Measurements from ENCODE around the gene CHCT1.

The CHCT1 gene

DNA sequence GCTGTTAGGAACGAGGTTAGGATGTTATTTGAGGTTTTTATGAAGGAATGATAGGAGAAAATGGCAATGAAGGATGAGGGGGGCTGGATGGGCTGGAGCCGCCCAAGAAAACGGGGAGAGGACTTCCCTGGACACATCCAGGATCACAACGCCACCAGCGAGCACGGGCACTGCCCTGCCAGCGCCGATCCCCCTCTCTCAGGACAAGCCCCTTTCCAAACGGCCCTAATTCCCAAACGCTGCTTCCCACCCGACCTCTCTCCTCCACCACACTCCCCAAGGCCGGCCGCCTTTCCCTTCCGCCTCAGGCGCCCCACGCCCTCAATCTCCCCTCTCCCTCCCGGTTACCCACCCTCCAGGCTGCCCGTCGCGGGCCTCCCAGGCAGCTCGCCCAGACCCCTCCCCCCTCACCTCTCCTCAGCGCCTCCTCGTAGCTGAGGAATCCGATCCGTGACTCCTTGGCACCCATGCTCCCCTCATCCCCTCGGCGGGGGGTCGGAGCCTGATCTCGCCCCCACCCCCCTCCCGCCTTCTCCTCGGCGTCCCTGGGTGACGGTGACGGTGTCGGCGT, 30.7 kb upstream of the CHCT1 start:
- Histone ChIP-seq H3K4me3 (ENCODE audit: low read length) (peak overlapping the region; percentile 58), H3K27me3 (ENCODE audit: control insufficient read depth, insufficient read depth, low read length) (no peaks in the 10 kb centered on the region), H3K9ac (ENCODE audit: low read length) (peak overlapping the region; percentile 88), H3K9me3 (ENCODE audit: control insufficient read depth, low read length) (no peaks in the 10 kb centered on the region), H3K4me1 (ENCODE audit: control insufficient read depth, insufficient read depth, low read length) (peaks cover 25% of the 10 kb centered on the region), H3K36me3 (ENCODE audit: control insufficient read depth, insufficient read depth, low read length) (no peaks in the 10 kb centered on the region)

DNA sequence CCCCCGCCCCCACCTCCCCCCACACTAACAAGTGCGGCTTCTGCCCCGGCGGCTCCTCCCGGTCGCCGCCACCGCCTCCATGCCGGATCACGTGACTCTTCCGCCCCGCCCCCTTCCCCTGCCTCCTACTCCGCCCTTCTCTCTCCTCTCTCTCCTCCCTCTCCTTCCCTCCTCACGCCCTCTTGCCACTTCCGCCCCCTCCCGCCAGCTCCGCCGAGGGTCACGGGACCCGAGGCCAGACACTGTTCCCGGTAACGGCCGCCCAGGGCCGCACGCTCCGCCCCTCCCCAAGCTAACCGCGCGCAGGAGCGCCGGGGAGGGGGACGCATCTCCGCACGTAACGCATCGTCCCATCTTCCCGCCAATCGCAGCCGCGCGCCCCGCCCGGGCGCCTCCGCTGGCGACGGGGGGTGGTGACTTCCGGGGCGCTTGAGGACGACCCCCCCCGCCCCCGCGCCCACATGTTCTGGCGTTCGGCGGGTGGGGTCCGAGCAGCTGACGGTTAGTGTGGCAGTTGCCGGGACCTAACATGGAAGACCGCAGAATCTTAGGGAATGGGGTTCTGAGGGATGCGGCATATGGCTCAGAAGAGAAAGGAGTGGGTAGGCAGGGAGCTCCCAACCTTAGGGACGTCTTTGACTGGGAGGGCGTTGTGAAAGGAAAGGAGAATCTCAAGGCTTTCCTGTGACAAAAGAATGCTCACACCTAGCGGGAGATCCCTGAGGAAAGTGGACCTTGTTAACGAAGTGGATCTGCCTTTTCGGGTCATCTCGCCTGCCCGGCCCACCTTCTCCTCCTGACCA, 30.0 kb upstream of the CHCT1 start, which contains the start of gene USP32:
Gene USP32, minus strand, starts transcription at position 92 of the 803 bp plus-strand sequence. CDS start 194 bp downstream, outside the sequence.
- Histone ChIP-seq H3K9me3 (ENCODE audit: control insufficient read depth, low read length) (no peaks in the 10 kb centered on the region), H3K9ac (ENCODE audit: low read length) (peak within 1 kb of the TSS; percentile 88), H3K27me3 (ENCODE audit: control insufficient read depth, insufficient read depth, low read length) (no peaks in the 10 kb centered on the region), H3K36me3 (ENCODE audit: control insufficient read depth, insufficient read depth, low read length) (no peaks in the 10 kb centered on the region), H3K4me3 (ENCODE audit: low read length) (peak within 1 kb of the TSS; percentile 58), H3K4me1 (ENCODE audit: control insufficient read depth, insufficient read depth, low read length) (peaks cover 29% of the 10 kb centered on the region)

DNA sequence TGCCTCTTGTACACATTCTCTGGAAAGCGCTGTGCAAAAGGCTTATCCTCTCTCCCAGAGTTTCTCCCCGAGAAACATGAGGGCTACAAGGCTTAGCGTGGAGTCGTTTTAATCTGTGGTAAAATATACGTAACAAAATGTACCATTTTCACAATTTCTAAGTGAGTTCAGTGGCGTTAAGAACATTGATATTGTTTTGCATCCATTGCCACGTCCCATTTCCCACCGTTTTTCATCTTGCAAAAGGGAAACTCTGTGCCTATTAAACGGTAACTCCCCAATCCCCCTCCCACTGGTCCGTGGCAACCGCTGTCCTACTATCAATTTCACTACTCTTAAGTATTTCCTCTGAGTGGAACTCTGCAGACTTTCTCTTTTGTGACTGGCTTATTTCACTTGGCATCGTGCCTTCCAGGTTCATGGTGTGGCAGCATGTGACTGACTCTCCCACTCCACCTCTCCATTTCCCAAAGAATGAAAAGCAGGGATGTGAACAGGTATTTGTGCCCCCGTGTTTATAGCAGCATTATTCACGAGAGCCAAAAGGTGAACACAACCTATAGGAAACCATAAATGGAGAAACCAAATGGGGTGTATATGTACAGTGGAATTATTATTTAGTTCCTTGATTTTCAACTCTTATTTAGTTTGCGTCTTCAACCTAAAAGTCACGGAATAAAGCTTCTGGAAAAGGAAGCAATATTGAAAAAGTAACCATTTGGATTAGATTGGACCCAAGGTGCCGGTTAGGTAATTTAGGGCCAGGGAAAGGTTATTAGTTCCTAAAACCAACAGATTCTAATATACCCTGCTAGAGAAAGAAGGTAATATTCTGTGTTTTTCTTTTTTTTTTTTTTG, 29.2 kb upstream of the CHCT1 start:
- no peaks in the 10 kb centered on the region for H3K9me3 ChIP-seq (ENCODE audit: control insufficient read depth, low read length)
- peak overlapping the region; percentile 56 for H3K4me3 ChIP-seq (ENCODE audit: low read length)
- H3K4me1 ChIP-seq (ENCODE audit: control insufficient read depth, insufficient read depth, low read length) = peaks cover 29% of the 10 kb centered on the region
- peak overlapping the region; percentile 72 for H3K9ac ChIP-seq (ENCODE audit: low read length)
- no peaks in the 10 kb centered on the region for H3K36me3 ChIP-seq (ENCODE audit: control insufficient read depth, insufficient read depth, low read length)
- H3K27me3 ChIP-seq (ENCODE audit: control insufficient read depth, insufficient read depth, low read length) = no peaks in the 10 kb centered on the region

DNA sequence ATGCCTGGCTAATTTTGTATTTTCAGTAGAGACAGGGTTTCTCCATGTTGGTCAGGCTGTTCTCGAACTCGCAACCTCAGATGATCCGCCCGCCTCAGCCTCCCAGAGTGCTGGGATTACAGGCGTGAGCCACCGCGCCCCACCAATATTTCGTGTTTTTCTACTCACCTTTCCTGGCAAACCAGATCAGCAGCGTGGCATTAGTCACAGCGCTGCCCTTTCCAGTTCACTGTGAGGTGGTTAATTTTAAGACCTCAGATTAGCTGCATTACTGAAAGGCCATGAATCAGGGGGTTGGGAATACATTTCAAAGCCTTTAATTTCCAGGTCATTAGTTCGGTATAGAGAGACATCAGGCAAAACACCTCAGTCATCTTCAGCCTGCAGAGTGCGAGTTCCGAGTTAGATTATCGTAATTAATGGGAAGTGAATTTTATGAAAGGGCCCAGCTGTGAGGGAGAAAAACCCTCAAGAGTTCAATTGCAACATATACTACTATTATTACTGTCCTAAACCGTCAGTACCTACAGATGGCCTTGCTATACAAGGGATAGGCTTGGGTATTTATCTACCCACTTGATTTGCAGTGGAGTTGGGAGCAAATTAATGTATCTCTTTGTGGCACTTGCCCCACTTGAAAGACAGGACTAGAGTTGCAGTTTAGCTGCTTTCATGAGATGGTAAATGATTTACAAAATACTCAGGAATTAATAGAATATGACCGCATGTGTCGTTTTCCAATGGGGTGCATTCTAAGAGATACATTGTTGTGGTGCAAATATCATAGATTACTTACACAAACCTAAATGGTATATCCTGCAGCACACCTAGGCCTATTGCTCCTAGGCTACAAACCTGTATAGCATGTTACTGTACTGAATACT, 28.2 kb upstream of the CHCT1 start:
- Histone ChIP-seq H3K4me1 (ENCODE audit: control insufficient read depth, insufficient read depth, low read length) (peaks cover 29% of the 10 kb centered on the region), H3K36me3 (ENCODE audit: control insufficient read depth, insufficient read depth, low read length) (no peaks in the 10 kb centered on the region), H3K9me3 (ENCODE audit: control insufficient read depth, low read length) (no peaks in the 10 kb centered on the region), H3K4me3 (ENCODE audit: low read length) (no peak overlapping the region), H3K27me3 (ENCODE audit: control insufficient read depth, insufficient read depth, low read length) (no peaks in the 10 kb centered on the region), H3K9ac (ENCODE audit: low read length) (no peak overlapping the region)

DNA sequence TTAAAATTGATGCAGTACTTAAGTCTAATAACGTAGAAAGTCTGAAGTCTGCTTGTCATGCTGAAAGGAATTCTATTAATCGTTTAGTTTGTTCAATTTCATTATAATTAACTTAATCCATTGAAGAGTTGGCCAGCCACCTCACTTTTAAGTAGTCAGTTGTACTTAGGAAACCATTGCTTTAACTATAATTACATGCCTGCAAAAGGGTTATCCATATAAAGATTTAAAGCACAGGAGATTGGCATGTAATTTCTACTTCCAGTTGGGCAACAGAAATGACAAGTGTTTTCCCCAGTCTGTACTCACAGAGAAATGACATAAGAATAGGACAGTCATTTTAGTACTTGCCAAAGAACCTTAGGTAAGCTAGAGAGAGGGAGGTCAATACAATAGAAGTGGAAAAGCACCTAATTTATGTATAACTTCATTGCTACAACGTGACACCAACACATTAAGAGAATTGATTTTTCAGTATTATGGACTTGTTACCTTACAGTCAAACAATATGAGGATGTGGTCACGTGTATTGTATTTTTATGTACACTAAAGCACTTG, 26.7 kb upstream of the CHCT1 start:
- Histone ChIP-seq H3K27me3 (ENCODE audit: control insufficient read depth, insufficient read depth, low read length) (no peaks in the 10 kb centered on the region), H3K9me3 (ENCODE audit: control insufficient read depth, low read length) (no peaks in the 10 kb centered on the region), H3K36me3 (ENCODE audit: control insufficient read depth, insufficient read depth, low read length) (no peaks in the 10 kb centered on the region), H3K4me3 (ENCODE audit: low read length) (no peak overlapping the region), H3K4me1 (ENCODE audit: control insufficient read depth, insufficient read depth, low read length) (peaks cover 22% of the 10 kb centered on the region), H3K9ac (ENCODE audit: low read length) (no peak overlapping the region)

DNA sequence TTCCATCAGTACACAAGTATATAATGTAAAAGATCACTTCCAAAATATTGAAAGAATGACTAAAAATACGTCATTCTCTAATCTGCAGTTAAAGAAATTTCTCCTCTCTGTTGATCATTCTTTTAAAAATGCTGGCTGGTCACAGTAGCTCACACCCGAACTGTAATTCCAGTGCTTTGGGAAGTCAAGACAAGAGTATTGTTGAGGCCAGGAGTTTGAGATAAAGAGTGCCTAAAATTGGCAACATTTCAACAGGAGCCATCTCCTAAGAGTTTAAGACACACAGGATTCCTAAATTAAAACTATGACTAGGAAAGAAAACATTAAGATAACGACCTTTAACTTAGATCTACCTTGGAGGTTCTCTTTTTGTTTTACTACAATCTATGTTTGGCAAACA, 25.9 kb upstream of the CHCT1 start:
- no peak overlapping the region for H3K4me3 ChIP-seq (ENCODE audit: low read length)
- no peaks in the 10 kb centered on the region for H3K36me3 ChIP-seq (ENCODE audit: control insufficient read depth, insufficient read depth, low read length)
- H3K27me3 ChIP-seq (ENCODE audit: control insufficient read depth, insufficient read depth, low read length) = no peaks in the 10 kb centered on the region
- H3K9ac ChIP-seq (ENCODE audit: low read length) = no peak overlapping the region
- peaks cover 18% of the 10 kb centered on the region for H3K4me1 ChIP-seq (ENCODE audit: control insufficient read depth, insufficient read depth, low read length)
- no peaks in the 10 kb centered on the region for H3K9me3 ChIP-seq (ENCODE audit: control insufficient read depth, low read length)

DNA sequence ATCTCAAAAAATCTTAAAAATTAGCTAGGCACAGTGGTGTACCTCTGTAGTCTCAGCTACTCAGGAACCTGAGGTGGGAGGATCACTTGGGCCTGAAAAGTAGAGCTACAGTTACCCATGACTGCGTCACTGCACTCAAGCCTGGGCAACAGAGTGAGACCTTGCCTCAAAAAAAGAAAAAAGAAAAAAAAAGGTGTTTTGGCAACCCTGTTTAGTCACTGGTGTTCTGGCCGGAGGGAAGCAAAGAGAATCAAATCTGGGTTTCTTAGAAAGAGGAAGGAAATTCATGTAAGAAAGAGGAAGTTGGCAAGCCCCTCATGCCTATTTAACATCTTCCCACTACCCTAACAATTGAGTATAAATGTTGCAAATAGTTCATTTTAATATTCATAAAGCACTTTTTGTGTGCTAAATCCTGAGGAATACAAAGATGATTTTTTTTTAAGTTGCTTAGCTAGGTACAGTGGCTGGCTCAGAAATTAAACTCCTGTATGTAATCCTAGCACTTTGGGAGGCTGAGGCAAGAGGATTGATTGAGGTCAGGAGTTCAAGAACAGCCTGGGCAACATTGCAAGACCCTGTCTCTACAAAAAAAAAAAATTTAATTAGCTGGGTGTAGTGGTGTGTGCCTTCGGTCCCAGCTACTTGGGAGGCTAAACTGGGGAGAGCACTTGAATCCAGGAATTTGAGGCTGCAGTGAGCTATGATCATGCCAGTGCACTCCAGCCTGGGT, 23.9 kb upstream of the CHCT1 start:
- Histone ChIP-seq H3K4me3 (ENCODE audit: low read length) (no peak overlapping the region), H3K36me3 (ENCODE audit: control insufficient read depth, insufficient read depth, low read length) (no peaks in the 10 kb centered on the region), H3K4me1 (ENCODE audit: control insufficient read depth, insufficient read depth, low read length) (peaks cover 14% of the 10 kb centered on the region), H3K27me3 (ENCODE audit: control insufficient read depth, insufficient read depth, low read length) (no peaks in the 10 kb centered on the region), H3K9me3 (ENCODE audit: control insufficient read depth, low read length) (no peaks in the 10 kb centered on the region), H3K9ac (ENCODE audit: low read length) (no peak overlapping the region)

DNA sequence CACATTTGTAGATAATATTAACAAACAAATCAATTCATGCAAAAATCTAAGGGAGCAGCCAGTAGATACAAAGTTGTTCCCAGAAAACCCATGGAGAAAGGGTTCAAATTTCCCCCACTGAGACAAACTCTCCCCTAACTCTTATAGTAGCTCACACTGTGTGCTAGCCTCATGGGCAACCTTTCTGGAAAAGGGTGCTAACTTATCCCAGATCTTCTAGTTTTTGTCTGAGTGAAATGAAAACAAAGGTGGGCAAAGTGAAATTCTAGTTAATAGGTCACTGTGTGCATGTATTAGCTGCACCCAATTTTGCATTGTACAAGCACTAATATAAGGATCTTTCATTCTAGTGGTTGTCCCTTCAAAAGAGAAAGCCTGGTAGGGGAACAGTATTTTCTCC, 20.5 kb upstream of the CHCT1 start:
- H3K9ac ChIP-seq (ENCODE audit: low read length) = no peak overlapping the region
- H3K36me3 ChIP-seq (ENCODE audit: control insufficient read depth, insufficient read depth, low read length) = no peaks in the 10 kb centered on the region
- peaks cover 1% of the 10 kb centered on the region for H3K4me1 ChIP-seq (ENCODE audit: control insufficient read depth, insufficient read depth, low read length)
- no peaks in the 10 kb centered on the region for H3K9me3 ChIP-seq (ENCODE audit: control insufficient read depth, low read length)
- no peaks in the 10 kb centered on the region for H3K27me3 ChIP-seq (ENCODE audit: control insufficient read depth, insufficient read depth, low read length)
- no peak overlapping the region for H3K4me3 ChIP-seq (ENCODE audit: low read length)

DNA sequence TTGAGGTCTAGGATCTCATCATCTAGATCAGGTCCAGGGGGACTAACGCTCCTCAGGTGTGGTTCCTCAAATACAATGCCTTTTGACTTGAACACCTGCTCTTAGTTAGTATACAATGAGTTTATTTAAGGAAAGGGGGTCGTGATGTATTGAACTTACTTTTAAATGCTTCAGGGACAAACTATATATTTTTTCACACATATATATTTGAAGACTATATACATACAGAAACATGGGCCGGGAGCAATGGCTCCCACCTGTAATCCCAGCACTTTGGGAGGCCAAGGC, 18.8 kb upstream of the CHCT1 start:
- Histone ChIP-seq H3K9me3 (ENCODE audit: control insufficient read depth, low read length) (no peaks in the 10 kb centered on the region), H3K4me3 (ENCODE audit: low read length) (no peak overlapping the region), H3K9ac (ENCODE audit: low read length) (no peak overlapping the region), H3K27me3 (ENCODE audit: control insufficient read depth, insufficient read depth, low read length) (no peaks in the 10 kb centered on the region), H3K36me3 (ENCODE audit: control insufficient read depth, insufficient read depth, low read length) (no peaks in the 10 kb centered on the region), H3K4me1 (ENCODE audit: control insufficient read depth, insufficient read depth, low read length) (no peaks in the 10 kb centered on the region)

DNA sequence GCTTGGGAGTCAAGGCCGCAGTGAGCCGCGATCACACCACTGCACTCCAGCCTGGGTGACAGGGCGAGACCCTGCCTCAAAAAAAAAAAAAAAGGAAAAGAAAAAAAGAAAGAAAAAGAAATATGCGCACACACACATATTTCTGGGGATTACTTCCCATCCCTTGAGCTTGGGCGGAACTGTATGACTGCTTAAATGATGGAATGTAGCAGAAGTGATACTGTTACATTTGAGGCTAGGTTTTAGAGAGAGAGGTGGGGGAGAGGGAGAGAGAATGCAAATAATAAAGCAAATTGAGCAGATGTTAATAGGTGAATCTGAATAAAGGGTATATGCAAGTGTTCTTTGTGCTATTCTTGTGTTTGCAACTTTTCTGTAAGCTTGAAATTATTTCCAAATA, 18.3 kb upstream of the CHCT1 start:
- Histone ChIP-seq H3K9me3 (ENCODE audit: control insufficient read depth, low read length) (no peaks in the 10 kb centered on the region), H3K36me3 (ENCODE audit: control insufficient read depth, insufficient read depth, low read length) (no peaks in the 10 kb centered on the region), H3K27me3 (ENCODE audit: control insufficient read depth, insufficient read depth, low read length) (no peaks in the 10 kb centered on the region), H3K9ac (ENCODE audit: low read length) (no peak overlapping the region), H3K4me1 (ENCODE audit: control insufficient read depth, insufficient read depth, low read length) (no peaks in the 10 kb centered on the region), H3K4me3 (ENCODE audit: low read length) (no peak overlapping the region)

DNA sequence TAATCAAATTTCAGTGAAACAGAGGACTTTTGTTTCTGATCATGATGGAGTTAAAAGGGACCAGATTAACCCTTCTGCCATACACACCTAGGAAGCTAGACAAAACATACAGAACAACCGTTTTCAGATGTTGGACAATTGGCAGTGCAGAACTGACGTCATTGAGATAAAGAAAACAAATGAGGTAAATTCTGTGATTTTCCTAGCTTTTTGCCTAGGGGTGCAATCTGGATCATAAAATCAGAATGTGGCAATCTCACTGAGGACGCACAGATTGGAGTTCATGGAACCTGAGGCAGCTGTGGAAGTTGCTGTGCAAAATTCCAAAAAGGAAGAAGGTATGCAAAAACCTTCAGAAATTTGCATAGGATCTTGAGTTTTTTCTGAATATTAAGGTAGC, 15.4 kb upstream of the CHCT1 start:
- Histone ChIP-seq H3K36me3 (ENCODE audit: control insufficient read depth, insufficient read depth, low read length) (no peaks in the 10 kb centered on the region), H3K9me3 (ENCODE audit: control insufficient read depth, low read length) (no peaks in the 10 kb centered on the region), H3K4me1 (ENCODE audit: control insufficient read depth, insufficient read depth, low read length) (no peaks in the 10 kb centered on the region), H3K9ac (ENCODE audit: low read length) (no peak overlapping the region), H3K27me3 (ENCODE audit: control insufficient read depth, insufficient read depth, low read length) (no peaks in the 10 kb centered on the region), H3K4me3 (ENCODE audit: low read length) (no peak overlapping the region)

All from mucosa of stomach (tissue), 1 donor.